ENCODE measurements around the gene RBM20. TPM values are rescaled to one million over a fixed set of nuclear protein-coding genes. Genes with fewer than 3 reads are reported as not detected.
A peak's percentile ranks its signal among the peaks of the same experiment; 100 is the strongest.
"Not testable (repeated sequence)": the region's sequence is repeated elsewhere in the genome, so short reads cannot be mapped to it uniquely, and the experiment has no call there.

RBM20 gene
- total RNA-seq, 1 donor from 2014 or later: 101 TPM

GRCh38 chr10:110724116-110724921 is 80.2 kb downstream of the RBM20 start:
- DNase-seq: no peak
- H3K27me3 ChIP-seq (ENCODE audit: low read depth): no peaks in the 10 kb centered on the region
- H3K9me3 ChIP-seq (replicated peaks): no peaks in the 10 kb centered on the region
- intact Hi-C loops (cut with micrococcal nuclease): no loop called here
- no peaks in the 10 kb centered on the region for H3K36me3 ChIP-seq
- peak overlapping the region; percentile 83 for H3K27ac ChIP-seq (replicated peaks)
- H3K4me3 ChIP-seq: no peak overlapping the region
- H3K4me1 ChIP-seq: peaks cover 93% of the 10 kb centered on the region
- no peak for TF ChIP-seq CTCF (IDR thresholded peaks at IDR 0.05; ENCODE audit: borderline replicate concordance)

- intact Hi-C loops (cut with micrococcal nuclease): no loop called here
- Histone ChIP-seq H3K9me3 (replicated peaks) (no peaks in the 10 kb centered on the region), H3K4me1 (peaks cover 93% of the 10 kb centered on the region), H3K27me3 (ENCODE audit: low read depth) (no peaks in the 10 kb centered on the region), H3K4me3 (no peak overlapping the region), H3K27ac (replicated peaks) (peak overlapping the region; percentile 83), H3K36me3 (no peaks in the 10 kb centered on the region)
- no peak for TF ChIP-seq CTCF (IDR thresholded peaks at IDR 0.05; ENCODE audit: borderline replicate concordance)
- DNase-seq: no peak
Observed at GRCh38 chr10:110724937-110725336, 80.8 kb downstream of the RBM20 start.

GRCh38 chr10:110725801-110726630 is 81.9 kb downstream of the RBM20 start:
- DNase-seq: no peak
- no peaks in the 10 kb centered on the region for H3K36me3 ChIP-seq
- H3K9me3 ChIP-seq (replicated peaks): no peaks in the 10 kb centered on the region
- no peak for TF ChIP-seq CTCF (IDR thresholded peaks at IDR 0.05; ENCODE audit: borderline replicate concordance)
- H3K27me3 ChIP-seq (ENCODE audit: low read depth): no peaks in the 10 kb centered on the region
- intact Hi-C loops (cut with micrococcal nuclease): no loop called here
- peaks cover 93% of the 10 kb centered on the region for H3K4me1 ChIP-seq
- H3K4me3 ChIP-seq: no peak overlapping the region
- H3K27ac ChIP-seq (replicated peaks): peak overlapping the region; percentile 83

GRCh38 chr10:110727785-110728184 is 83.6 kb downstream of the RBM20 start:
- Histone ChIP-seq H3K4me1 (peaks cover 92% of the 10 kb centered on the region), H3K27ac (replicated peaks) (peak overlapping the region; percentile 83)
- intact Hi-C loops (cut with micrococcal nuclease); H3K27me3 ChIP-seq (ENCODE audit: low read depth); H3K9me3 ChIP-seq (replicated peaks); H3K4me3 ChIP-seq; H3K36me3 ChIP-seq; DNase-seq: not testable (repeated sequence)

- no peak for TF ChIP-seq CTCF (IDR thresholded peaks at IDR 0.05; ENCODE audit: borderline replicate concordance)
- DNase-seq: no peak
- Histone ChIP-seq H3K27me3 (ENCODE audit: low read depth) (no peaks in the 10 kb centered on the region), H3K9me3 (replicated peaks) (no peaks in the 10 kb centered on the region), H3K4me3 (no peak overlapping the region), H3K27ac (replicated peaks) (peak overlapping the region; percentile 83), H3K4me1 (peaks cover 92% of the 10 kb centered on the region), H3K36me3 (no peaks in the 10 kb centered on the region)
- intact Hi-C loops (cut with micrococcal nuclease): no loop called here
Observed at GRCh38 chr10:110730345-110731050, 86.4 kb downstream of the RBM20 start.

Data from left ventricle myocardium inferior (tissue), 1 donor.